Keratinocyte (primary cell): ENCODE results near the gene RFX8. TPM values are rescaled to one million over a fixed set of nuclear protein-coding genes. Genes with fewer than 3 reads are reported as not detected.

Experiments used
- DNase-seq: peaks from one replicate; pipeline ENCODE4 v3.0.0-alpha.2; 2011; ENCODE audit warnings: low read depth, missing footprints, low spot score
- FAIRE-seq: peaks from 2 replicates; lab custom pipeline; 2011; peaks lifted over from hg19 to GRCh38; lab: Jason Lieb, UNC
- H2AFZ ChIP-seq: 2 replicates; pipeline ENCODE4 v1.6.0; 2012; ENCODE audit warnings: low read length, control low read depth, inconsistent platforms; ENCODE audit not compliant: control insufficient read depth
- H3K27ac ChIP-seq: 2 replicates; pipeline ENCODE4 v1.5.1; 2011; ENCODE audit warnings: low read length; ENCODE audit not compliant: control insufficient read depth, insufficient read depth
- H3K27me3 ChIP-seq: 3 replicates; pipeline ENCODE4 v1.6.0; 2011; ENCODE audit warnings: low read length; ENCODE audit not compliant: control insufficient read depth, insufficient read depth; ENCODE audit errors: extremely low read depth
- H3K36me3 ChIP-seq, 2 experiments: 2 replicates in 1 of 2; 3 replicates in 1 of 2; pipeline ENCODE4 v1.5.1; 2011; ENCODE audit warnings: low read length in 2 of 2, mild to moderate bottlenecking in 1 of 2; ENCODE audit not compliant: control insufficient read depth in 2 of 2, insufficient read depth in 2 of 2; ENCODE audit errors: extremely low read depth in 1 of 2
- H3K4me1 ChIP-seq: 3 replicates; pipeline ENCODE4 v1.5.1; 2011; ENCODE audit warnings: low read length; ENCODE audit not compliant: control insufficient read depth, insufficient read depth; ENCODE audit errors: extremely low read depth
- H3K4me2 ChIP-seq: 3 replicates; pipeline ENCODE4 v1.6.0; 2011; ENCODE audit warnings: low read depth, low read length; ENCODE audit not compliant: control insufficient read depth, insufficient read depth; ENCODE audit errors: extremely low read depth
- H3K4me3 ChIP-seq, 3 experiments: fragments of 200-600 bp in 1 of 3; sonication (generic) in 1 of 3; 2 replicates in 2 of 3; 3 replicates in 1 of 3; pipeline ENCODE4 v1.5.1; 2011 to 2016; ENCODE audit warnings: low read length in 3 of 3, mild to moderate bottlenecking in 3 of 3, control low read depth in 2 of 3, inconsistent platforms in 1 of 3, low read depth in 1 of 3, mixed read lengths in 1 of 3, mixed run types in 1 of 3, moderate library complexity in 1 of 3; ENCODE audit not compliant: control insufficient read depth in 2 of 3, insufficient read depth in 2 of 3; ENCODE audit errors: extremely low read depth in 1 of 3
- H3K79me2 ChIP-seq: 2 replicates; pipeline ENCODE4 v1.6.0; 2012; ENCODE audit warnings: low read length; ENCODE audit not compliant: control insufficient read depth, insufficient read depth
- H3K9ac ChIP-seq: 3 replicates; pipeline ENCODE4 v1.6.0; 2011; ENCODE audit warnings: low read length; ENCODE audit not compliant: control insufficient read depth, insufficient read depth; ENCODE audit errors: extremely low read depth
- H3K9me1 ChIP-seq: 3 replicates; pipeline ENCODE4 v1.6.0; 2011; ENCODE audit warnings: low read length; ENCODE audit not compliant: control insufficient read depth, insufficient read depth; ENCODE audit errors: extremely low read depth
- H3K9me3 ChIP-seq: 2 replicates; pipeline ENCODE4 v1.5.1; 2012; ENCODE audit warnings: low read depth, low read length; ENCODE audit not compliant: control insufficient read depth
- H4K20me1 ChIP-seq: 3 replicates; pipeline ENCODE4 v1.6.0; 2011; ENCODE audit warnings: low read length; ENCODE audit not compliant: control insufficient read depth, insufficient read depth; ENCODE audit errors: extremely low read depth
- EZH2 ChIP-seq: IDR thresholded peaks from one replicate; pipeline ENCODE4 v1.6.1; 2012; ENCODE audit warnings: inconsistent platforms, mild to moderate bottlenecking, low read length, moderate library complexity
- dilution Hi-C: fragments of 300-500 bp; cut with MboI; formaldehyde crosslinking; loops from one replicate; pipeline ENCODE4 v1.7.0; 2020; ENCODE audit warnings: low sequenced_read_pairs; ENCODE audit not compliant: extremely low pct_ligation_motif_present
- polyA plus RNA-seq, 5 experiments: library from polyadenylated mRNA; depleted of rRNA in 3 of 5; stranded (reverse) in 3 of 5; stranded (forward) in 1 of 5; unstranded in 1 of 5; fragments of >200 nt; gene quantifications; 1 replicate in 1 of 5; 2 replicates in 3 of 5; 3 replicates in 1 of 5; pipeline versions ENCODE4 v1.2.1 to v1.2.3, GENCODE V29; 2011 to 2012; ENCODE audit warnings: missing spikeins in 2 of 5, low read depth in 1 of 5, low replicate concordance in 1 of 5
- TF ChIP-seq, protein P1 (sequence below), 3 experiments: IDR thresholded peaks in 1 of 3; conservative IDR thresholded peaks in 1 of 3; optimal IDR thresholded peaks in 1 of 3; 2 replicates in 2 of 3; 3 replicates in 1 of 3; pipeline versions ENCODE3 to v1.5.1; 2011; ENCODE audit warnings: low read length in 3 of 3, mild to moderate bottlenecking in 3 of 3, moderate library complexity in 2 of 3, control low read depth in 1 of 3, inconsistent platforms in 1 of 3; ENCODE audit not compliant: insufficient read depth in 2 of 3; ENCODE audit errors: extremely low read depth in 1 of 3

The RFX8 gene
- polyA plus RNA-seq, 1 donor (not counting 4 experiments of a cell fraction or from before 2014, with no cell fraction given), result 0.05 TPM

- Histone ChIP-seq H3K4me3 (no peak overlapping the region), H3K27me3 (no peaks in the 10 kb centered on the region), H3K79me2 (no peaks in the 10 kb centered on the region), H3K4me2 (no peak overlapping the region), H3K36me3 (no peaks in the 10 kb centered on the region), H3K4me1 (peaks cover 18% of the 10 kb centered on the region), H3K9me1 (no peaks in the 10 kb centered on the region), H2AFZ (no peak overlapping the region), H4K20me1 (no peaks in the 10 kb centered on the region), H3K9ac (no peak overlapping the region), H3K9me3 (no peaks in the 10 kb centered on the region), H3K27ac (no peak overlapping the region)
- no peak for DNase-seq
- FAIRE-seq, result no peak
- dilution Hi-C loops, result no loop called here
- TF ChIP-seq, protein P1, sequence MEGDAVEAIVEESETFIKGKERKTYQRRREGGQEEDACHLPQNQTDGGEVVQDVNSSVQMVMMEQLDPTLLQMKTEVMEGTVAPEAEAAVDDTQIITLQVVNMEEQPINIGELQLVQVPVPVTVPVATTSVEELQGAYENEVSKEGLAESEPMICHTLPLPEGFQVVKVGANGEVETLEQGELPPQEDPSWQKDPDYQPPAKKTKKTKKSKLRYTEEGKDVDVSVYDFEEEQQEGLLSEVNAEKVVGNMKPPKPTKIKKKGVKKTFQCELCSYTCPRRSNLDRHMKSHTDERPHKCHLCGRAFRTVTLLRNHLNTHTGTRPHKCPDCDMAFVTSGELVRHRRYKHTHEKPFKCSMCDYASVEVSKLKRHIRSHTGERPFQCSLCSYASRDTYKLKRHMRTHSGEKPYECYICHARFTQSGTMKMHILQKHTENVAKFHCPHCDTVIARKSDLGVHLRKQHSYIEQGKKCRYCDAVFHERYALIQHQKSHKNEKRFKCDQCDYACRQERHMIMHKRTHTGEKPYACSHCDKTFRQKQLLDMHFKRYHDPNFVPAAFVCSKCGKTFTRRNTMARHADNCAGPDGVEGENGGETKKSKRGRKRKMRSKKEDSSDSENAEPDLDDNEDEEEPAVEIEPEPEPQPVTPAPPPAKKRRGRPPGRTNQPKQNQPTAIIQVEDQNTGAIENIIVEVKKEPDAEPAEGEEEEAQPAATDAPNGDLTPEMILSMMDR (optimal IDR thresholded peaks at IDR 0.05 in 1 of 3, IDR thresholded peaks at IDR 0.05 in 1 of 3, conservative IDR thresholded peaks at IDR 0.05 in 1 of 3; ENCODE audit: extremely low read depth in 1 of 3, insufficient read depth in 2 of 3, low read length in 3 of 3), result no peak
- no peak for TF ChIP-seq EZH2
These were observed 74.2 kb downstream of the RFX8 start for GRCh38 chr2:101400506-101401325.

- H3K4me2 ChIP-seq, result no peak overlapping the region
- H3K27me3 ChIP-seq, result no peaks in the 10 kb centered on the region
- TF ChIP-seq, protein P1 (optimal IDR thresholded peaks at IDR 0.05 in 1 of 3, IDR thresholded peaks at IDR 0.05 in 1 of 3, conservative IDR thresholded peaks at IDR 0.05 in 1 of 3; ENCODE audit: extremely low read depth in 1 of 3, insufficient read depth in 2 of 3, low read length in 3 of 3), result no peak
- no peak for TF ChIP-seq EZH2
- H3K4me3 ChIP-seq, result no peak overlapping the region
- dilution Hi-C loops, result no loop called here
- no peak overlapping the region for H2AFZ ChIP-seq
- no peak for FAIRE-seq
- H3K9ac ChIP-seq, result no peak overlapping the region
- H3K4me1 ChIP-seq, result peaks cover 24% of the 10 kb centered on the region
- H3K9me1 ChIP-seq, result no peaks in the 10 kb centered on the region
- H3K36me3 ChIP-seq, result no peaks in the 10 kb centered on the region
- no peaks in the 10 kb centered on the region for H4K20me1 ChIP-seq
- DNase-seq, result no peak
- no peaks in the 10 kb centered on the region for H3K79me2 ChIP-seq
- H3K27ac ChIP-seq, result no peak overlapping the region
- H3K9me3 ChIP-seq, result no peaks in the 10 kb centered on the region
These were observed 74.9 kb downstream of the RFX8 start for GRCh38 chr2:101400048-101400447.
